Inferior parietal cortex (tissue), 1 donor: ENCODE data around the gene FARSA.
A peak's percentile ranks its signal among the peaks of the same experiment; 100 is the strongest.
"Not testable (repeated sequence)": the region's sequence is repeated elsewhere in the genome, so short reads cannot be mapped to it uniquely, and the experiment has no call there.

ENCODE experiments used
- DNase-seq: peaks from one replicate; pipeline ENCODE4 v3.0.0-alpha.2; 2016; ENCODE audit errors: extremely low spot score

Gene FARSA

GRCh38 chr19:12937927-12938778 lies 4.6 kb upstream of the FARSA start, which contains the start of gene CALR:
CALR (plus strand) TSS chr19:12938609; CDS start chr19:12938680, 71 bp downstream.
- peak; percentile 100 for DNase-seq

GRCh38 chr19:12937093-12937926 lies 3.8 kb upstream of the FARSA start:
- no peak for DNase-seq

GRCh38 chr19:12936582-12936981 lies 3.1 kb upstream of the FARSA start:
- DNase-seq: no peak

GRCh38 chr19:12935071-12935470 lies 1.6 kb upstream of the FARSA start:
- DNase-seq: no peak

GRCh38 chr19:12932392-12933286 lies 872 bp downstream of the FARSA start:
- no peak for DNase-seq

GRCh38 chr19:12930002-12930645 lies 3.4 kb downstream of the FARSA start:
- DNase-seq: no peak

GRCh38 chr19:12924621-12925310 lies 8.7 kb downstream of the FARSA start:
- no peak for DNase-seq

- no peak for DNase-seq
Observed at GRCh38 chr19:12922959-12923358, 10.6 kb downstream of the FARSA start.

GRCh38 chr19:12921047-12921446 lies 12.5 kb downstream of the FARSA start:
- no peak for DNase-seq

GRCh38 chr19:12918253-12918652 lies 15.3 kb downstream of the FARSA start:
- DNase-seq: no peak

- DNase-seq: not testable (repeated sequence)
Observed at GRCh38 chr19:12915860-12916259, 17.7 kb downstream of the FARSA start.

- no peak for DNase-seq
Observed at GRCh38 chr19:12913851-12914690, 19.4 kb downstream of the FARSA start.

- DNase-seq: peak; percentile 60
Observed at GRCh38 chr19:12913011-12913561, 20.4 kb downstream of the FARSA start.

GRCh38 chr19:12912571-12912970 lies 20.9 kb downstream of the FARSA start:
- no peak for DNase-seq

GRCh38 chr19:12907166-12907565 lies 26.3 kb downstream of the FARSA start:
- no peak for DNase-seq

- DNase-seq: no peak
Observed at GRCh38 chr19:12899891-12900518, 33.5 kb downstream of the FARSA start.

GRCh38 chr19:12896460-12896859 lies 37.1 kb downstream of the FARSA start:
- no peak for DNase-seq

GRCh38 chr19:12893582-12893981 lies 39.9 kb downstream of the FARSA start:
- DNase-seq: no peak

GRCh38 chr19:12891553-12892021 lies 41.9 kb downstream of the FARSA start:
- no peak for DNase-seq
